ENCODE data around the gene IL25. TPM values are rescaled to one million over a fixed set of nuclear protein-coding genes. Genes with fewer than 3 reads are reported as not detected.

Gene IL25
- total RNA-seq, 1 experiment from 2014 or later: not detected

GRCh38 chr14:23404331-23404900 is 31.8 kb downstream of the IL25 start:
- BruUV-seq (replicated peaks): no TSS peak
- no peak for ATAC-seq
- POLR2A ChIA-PET: no interaction called here

GRCh38 chr14:23405096-23405495 is 32.5 kb downstream of the IL25 start:
- in situ Hi-C loops (cut with HindIII; ENCODE audit: low pct_unique_long_range_greater_than_20kb, low sequenced_read_pairs): no loop called here
- ChIA-PET CTCF (no interaction called here), POLR2A (no interaction called here)
- H3K4me3 ChIP-seq (ENCODE audit: low read depth in 2 of 2, low read length in 2 of 2): no peak overlapping the region
- no peaks in the 10 kb centered on the region for H3K36me3 ChIP-seq (ENCODE audit: control insufficient read depth, insufficient read depth, low read length)
- no peaks in the 10 kb centered on the region; the same call in 1 of the 2 replicates for H3K27me3 ChIP-seq (ENCODE audit: control insufficient read depth, insufficient read depth, low read length)
- DNase-seq (ENCODE audit: low read depth, low spot score) (no peak), ATAC-seq (no peak)
- H3K4me1 ChIP-seq (ENCODE audit: control insufficient read depth, insufficient read depth, low read length): no peaks in the 10 kb centered on the region
- H3K9me3 ChIP-seq (ENCODE audit: control insufficient read depth, insufficient read depth, low read depth, low read length): no peaks in the 10 kb centered on the region
- intact Hi-C loops (cut with micrococcal nuclease; ENCODE audit: unreplicated experiment): no loop called here
- no peak for TF ChIP-seq POLR2AphosphoS5 (IDR thresholded peaks at IDR 0.05; ENCODE audit: low read depth, low read length)
- no peak for TF ChIP-seq TCF7L2 (IDR thresholded peaks at IDR 0.05; ENCODE audit: low read depth, low read length)
- TF ChIP-seq REST (IDR thresholded peaks at IDR 0.05; ENCODE audit: insufficient read depth in 1 of 2, low read depth in 2 of 2, low read length in 1 of 2): no peak
- TF ChIP-seq CTCF (IDR thresholded peaks at IDR 0.05): no peak
- no peak for TF ChIP-seq SIN3A (IDR thresholded peaks at IDR 0.05; ENCODE audit: borderline replicate concordance, insufficient read depth, low read depth, low read length)
- no peak overlapping the region for H3K27ac ChIP-seq (ENCODE audit: low read length)
- no TSS peak for BruUV-seq (replicated peaks)

More at GRCh38 chr14:23404331-23404900, 31.8 kb downstream of the IL25 start:
- H3K4me1 ChIP-seq (ENCODE audit: control insufficient read depth, insufficient read depth, low read length): no peaks in the 10 kb centered on the region
- H3K4me3 ChIP-seq (ENCODE audit: low read depth in 2 of 2, low read length in 2 of 2): no peak overlapping the region
- in situ Hi-C loops (cut with HindIII; ENCODE audit: low pct_unique_long_range_greater_than_20kb, low sequenced_read_pairs): no loop called here
- intact Hi-C loops (cut with micrococcal nuclease; ENCODE audit: unreplicated experiment): no loop called here
- DNase-seq (ENCODE audit: low read depth, low spot score): no peak
- H3K36me3 ChIP-seq (ENCODE audit: control insufficient read depth, insufficient read depth, low read length): no peaks in the 10 kb centered on the region
- CTCF ChIA-PET: no interaction called here
- no peaks in the 10 kb centered on the region; the same call in 1 of the 2 replicates for H3K27me3 ChIP-seq (ENCODE audit: control insufficient read depth, insufficient read depth, low read length)
- H3K27ac ChIP-seq (ENCODE audit: low read length): no peak overlapping the region
- TF ChIP-seq TCF7L2 (IDR thresholded peaks at IDR 0.05; ENCODE audit: low read depth, low read length) (no peak), SIN3A (IDR thresholded peaks at IDR 0.05; ENCODE audit: borderline replicate concordance, insufficient read depth, low read depth, low read length) (no peak), CTCF (IDR thresholded peaks at IDR 0.05) (no peak), REST (IDR thresholded peaks at IDR 0.05; ENCODE audit: insufficient read depth in 1 of 2, low read depth in 2 of 2, low read length in 1 of 2) (no peak), POLR2AphosphoS5 (IDR thresholded peaks at IDR 0.05; ENCODE audit: low read depth, low read length) (no peak)
- H3K9me3 ChIP-seq (ENCODE audit: control insufficient read depth, insufficient read depth, low read depth, low read length): no peaks in the 10 kb centered on the region
